ENCODE measurements around the gene ZNF217.
"Not testable (repeated sequence)": the region's sequence is repeated elsewhere in the genome, so short reads cannot be mapped to it uniquely, and the experiment has no call there.

Gene ZNF217

DNA sequence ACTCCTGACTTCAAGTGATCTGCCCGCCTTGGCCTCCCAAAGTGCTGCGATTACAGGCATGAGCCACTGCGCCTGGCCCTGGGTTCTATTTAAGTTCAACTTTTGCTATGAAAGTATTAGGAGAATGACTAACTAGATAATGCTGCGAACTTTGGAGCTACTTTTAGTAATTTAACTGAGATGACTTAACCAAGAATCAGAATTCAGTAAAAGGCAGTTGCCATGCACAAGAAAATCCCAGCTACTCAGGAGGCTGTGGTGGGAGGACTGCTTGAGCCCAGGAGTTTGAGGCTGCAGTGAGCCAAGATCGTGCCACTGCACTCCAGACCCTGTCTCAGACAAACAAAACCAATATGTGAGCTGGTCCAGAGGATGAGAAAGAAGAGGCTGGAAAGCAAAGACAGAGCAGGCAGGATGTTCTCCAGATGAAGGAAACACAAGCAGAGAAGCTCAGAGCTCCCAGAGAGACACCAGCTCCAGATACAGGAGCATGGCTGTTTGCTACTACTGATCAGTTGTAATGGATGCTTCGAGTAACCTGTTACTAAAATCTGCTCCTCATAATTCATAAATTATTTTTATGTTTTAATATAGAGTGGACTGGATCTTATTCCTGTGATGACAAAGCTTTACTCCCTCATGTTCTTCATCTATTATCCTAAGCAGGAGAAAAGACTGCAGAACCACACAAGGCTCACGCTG is 23.9 kb downstream of the ZNF217 start:
- no peak for DNase-seq

DNA sequence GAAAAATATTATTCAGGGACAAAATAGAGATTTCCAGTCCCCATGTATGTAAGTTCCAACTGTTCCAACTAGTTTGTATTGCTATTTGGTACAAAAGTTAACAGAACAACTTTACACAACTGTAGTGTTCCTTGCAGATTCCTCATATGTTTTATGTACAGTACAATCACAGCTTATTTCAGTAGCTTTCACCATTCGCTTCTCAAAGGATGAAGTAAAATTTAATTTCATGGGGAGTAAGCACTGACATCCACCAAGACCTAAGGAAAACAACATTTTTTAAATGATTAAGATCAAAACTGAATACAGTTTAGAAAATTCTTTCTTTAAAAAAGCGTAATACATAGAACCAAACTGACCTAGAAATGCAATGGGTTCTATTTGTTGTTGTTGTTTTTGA is 24.6 kb downstream of the ZNF217 start:
- DNase-seq, result no peak

DNA sequence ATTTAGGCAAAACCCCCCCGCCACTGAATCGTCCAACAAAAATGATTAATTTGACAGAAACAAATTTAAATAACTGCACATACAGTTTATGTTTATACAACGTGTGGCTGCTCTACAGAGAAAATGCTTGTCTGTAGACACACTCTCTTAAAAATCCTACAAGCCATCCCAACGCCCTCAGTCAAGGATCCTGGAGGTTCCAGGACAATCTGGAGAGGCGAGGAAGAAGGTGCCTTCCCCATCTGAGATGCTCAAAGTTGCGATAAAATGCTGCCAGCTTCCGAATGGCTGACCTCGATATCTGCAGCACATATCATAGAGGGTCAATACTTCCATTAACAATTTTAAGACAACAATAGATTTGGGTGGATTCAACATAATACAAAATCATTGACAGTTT is 25.3 kb downstream of the ZNF217 start:
- DNase-seq, result no peak

DNA sequence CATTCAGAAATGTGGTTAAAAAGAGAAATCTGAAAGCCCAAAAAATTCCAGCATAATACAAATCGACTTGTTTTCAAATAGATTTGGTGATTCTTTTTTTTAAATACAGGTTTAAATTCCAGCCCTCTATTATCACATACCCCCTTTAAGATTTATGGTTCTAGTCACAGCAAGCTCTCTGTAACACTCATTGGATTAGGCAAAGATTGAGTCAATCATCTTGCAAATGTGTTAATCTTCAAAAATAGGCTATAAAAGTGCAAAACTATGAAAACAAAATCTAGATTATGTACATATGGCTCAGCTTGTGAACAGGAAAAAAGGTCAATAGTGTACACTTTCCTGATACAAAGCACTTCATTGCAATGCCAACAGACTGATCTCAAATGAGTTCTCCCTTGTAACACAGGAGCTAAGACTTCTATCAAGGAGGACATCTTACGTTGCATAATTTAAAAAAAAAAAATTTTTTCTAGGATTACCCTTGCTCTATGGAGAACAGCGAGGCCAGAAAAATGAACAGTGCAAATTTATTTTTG is 26.2 kb downstream of the ZNF217 start:
- no peak for DNase-seq

DNA sequence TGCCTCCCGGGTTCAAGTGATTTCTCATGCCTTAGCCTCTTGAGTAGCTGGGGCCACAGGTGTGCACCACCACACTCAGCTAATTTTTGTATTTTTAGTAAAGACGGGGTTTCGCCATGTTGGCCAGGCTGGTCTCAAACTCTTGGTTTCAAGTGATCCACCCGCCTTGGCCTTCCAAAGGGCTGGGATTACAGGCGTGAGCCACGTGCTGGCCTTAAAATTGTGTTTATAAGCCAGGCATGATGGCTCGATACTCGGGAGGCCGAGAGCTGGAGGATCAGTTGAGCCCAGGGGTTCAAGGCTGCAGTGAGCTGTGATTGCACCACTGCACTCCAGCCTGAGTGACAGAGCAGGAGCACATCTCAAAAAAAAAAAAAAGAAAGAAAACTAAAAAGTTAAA is 27.0 kb downstream of the ZNF217 start:
- DNase-seq, result not testable (repeated sequence)

DNA sequence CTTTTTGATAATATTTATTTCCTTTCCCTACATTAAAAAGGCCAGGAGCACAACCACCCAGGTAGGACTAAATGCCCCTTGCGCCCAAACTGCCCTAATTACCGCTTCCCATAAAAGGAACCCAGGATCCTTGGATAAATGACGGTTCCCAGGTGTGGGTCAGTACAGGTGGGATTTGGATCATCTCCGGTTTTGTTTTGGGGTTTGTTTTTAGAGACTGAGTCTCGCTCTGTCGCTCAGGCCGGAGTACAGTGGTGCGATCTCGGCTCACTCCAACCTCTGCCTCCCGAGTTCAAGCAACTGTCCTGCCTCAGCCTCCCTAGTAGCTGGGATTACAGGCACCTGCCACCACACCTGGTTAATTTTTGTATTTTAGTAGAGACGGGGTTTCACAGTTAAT is 28.4 kb downstream of the ZNF217 start:
- no peak for DNase-seq

DNA sequence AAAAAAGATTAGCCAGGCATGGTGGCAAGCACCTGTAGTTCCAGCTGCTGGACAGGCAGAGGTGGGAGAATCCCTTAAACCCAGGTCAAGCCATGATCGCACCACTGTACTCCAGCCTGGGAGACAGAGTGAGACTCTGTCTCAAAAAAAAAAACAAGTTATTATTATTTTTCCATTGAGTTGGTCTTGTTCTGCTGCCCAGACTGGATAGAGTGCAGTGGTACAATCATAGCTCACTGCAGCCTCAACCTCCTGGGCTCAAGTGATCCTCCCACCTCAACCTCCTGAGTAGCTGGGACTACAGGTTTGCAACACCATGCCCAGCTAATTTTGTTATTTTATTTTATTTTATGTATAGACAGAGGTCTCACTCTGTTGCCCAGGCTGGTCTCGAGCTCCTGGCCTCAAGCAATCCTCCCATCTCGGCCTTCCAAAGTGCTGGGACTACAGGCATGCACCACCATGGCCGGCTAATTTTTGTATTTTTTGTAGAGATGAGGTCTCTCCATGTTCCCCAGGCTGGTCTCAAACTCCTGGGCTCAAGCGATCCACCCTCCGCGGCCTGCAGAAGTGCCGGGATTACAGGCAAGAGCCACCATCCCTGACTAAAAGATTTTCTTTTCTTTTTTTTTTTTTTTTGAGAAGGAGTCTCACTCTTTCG is 31.4 kb downstream of the ZNF217 start:
- DNase-seq, result not testable (repeated sequence)

DNA sequence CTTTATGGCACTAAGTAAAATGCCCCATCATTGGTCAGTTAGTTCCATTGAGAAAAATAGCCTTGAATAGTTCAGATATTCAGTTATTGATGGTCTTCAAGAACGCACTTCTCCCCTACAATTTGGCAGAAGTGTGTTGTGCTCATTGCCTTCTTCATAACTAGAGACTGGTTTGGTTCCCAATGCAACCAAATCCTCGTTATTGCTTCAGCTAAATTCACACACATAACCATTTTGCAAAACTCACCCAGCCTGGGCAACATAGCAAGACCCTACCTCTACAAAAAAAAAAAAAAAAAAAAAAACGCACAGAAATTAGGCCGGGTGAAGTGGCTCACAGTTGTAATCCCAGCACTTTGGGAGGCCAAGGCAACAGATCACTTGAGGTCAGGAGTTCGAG is 32.1 kb downstream of the ZNF217 start:
- no peak for DNase-seq

DNA sequence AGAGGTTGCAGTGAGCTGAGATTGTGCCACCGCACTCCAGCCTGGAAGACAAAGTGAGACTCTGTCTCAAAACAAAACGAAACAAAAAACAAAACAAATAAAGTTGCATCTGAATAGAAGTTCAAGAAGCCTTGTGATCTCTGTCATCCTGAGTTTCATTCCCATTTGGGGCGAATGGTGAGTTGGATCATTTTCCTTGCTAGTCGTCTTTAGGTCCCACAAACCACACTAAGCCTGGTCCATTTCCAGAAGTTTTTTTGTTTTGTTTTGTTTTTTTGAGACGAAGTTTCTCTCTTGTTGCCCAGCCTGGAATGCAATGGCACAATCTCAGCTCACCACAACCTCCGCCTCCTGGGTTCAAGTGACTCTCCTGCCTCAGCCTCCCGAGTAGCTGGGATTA is 33.8 kb downstream of the ZNF217 start:
- DNase-seq, result no peak

DNA sequence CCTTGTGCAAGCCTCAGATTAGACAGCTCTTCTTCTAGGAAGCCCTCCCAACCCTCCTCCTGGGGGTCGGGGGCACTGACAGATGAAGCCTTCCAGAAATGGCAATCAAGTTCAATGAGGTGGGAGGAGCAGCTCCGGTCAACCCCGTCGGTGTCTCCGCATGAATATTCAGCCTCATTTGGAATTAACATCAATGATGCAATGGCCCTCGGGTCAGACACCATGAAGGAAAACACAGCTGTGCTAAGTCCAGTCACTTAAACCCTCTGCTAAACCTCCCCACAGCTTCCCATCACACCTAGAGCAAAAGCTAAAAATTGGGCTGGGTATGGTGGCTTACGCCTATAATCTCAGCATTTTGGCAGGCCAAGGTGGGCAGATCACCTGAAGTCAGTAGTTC is 36.5 kb downstream of the ZNF217 start:
- DNase-seq, result no peak

DNA sequence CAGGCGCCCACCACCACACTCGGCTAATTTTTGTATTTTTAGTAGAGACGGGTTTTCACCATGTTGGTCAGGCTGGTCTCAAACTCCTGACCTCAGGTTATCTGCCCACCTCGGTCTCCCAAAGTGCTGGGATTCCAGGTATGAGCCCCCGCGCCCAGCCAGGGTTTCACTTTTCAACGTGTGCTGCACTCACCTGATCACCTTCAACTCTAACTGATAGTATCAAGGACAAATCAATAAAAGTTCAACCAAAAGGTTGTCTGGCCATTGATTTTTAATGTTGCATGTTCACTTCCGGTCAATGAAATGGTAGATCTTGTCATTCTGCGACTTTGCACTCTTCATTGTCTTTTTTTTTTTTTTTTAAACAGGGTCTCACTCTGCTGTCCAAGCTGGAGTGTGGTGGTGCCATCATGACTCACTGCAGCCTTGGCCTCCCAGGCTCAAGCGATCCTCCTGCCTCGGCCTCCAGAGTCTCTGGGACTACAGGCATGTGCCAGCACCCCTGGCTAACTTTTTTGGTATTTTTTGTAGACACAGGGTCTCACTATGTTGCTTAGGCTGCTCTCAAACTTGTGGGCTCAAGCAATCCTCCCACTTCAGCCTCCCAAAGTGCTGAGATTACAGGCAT is 37.3 kb downstream of the ZNF217 start:
- no peak for DNase-seq

DNA sequence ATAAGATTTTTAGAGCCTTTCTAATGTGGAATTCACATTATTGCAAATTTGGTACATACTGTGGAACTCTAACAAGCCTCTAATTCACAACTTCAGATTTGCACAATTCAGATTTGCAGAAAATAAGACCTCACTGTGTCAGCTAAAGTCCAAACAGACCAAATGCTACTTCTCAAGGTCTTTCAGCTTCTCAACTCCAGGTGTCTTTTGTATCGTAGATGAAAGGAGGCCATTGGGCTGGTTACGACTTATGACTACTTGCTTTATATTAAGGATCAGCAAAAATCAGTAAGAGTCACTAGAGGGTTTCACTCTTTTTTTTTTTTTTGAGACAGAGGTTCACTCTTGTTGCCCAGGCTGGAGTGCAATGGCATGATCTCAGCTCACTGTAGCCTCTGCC is 37.8 kb downstream of the ZNF217 start:
- DNase-seq, result no peak

DNA sequence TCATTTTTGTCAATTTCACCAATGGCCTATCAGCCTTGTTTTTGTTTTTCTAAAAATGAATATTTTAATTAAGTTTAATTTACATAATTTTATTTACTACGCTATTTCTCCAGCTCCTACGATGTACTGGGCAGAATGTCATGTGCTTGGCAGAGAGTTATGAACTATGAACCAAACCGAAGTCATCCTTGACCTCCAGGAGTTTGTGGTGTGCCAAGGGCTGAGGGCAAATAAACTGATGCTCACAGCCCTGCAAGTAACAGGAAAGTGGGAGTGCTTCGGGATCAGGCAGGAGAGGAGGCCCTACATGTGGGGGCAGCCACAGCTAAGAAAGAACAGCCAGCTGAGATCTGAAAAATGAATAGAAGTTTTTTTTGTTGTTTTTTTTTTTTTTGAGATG is 38.6 kb downstream of the ZNF217 start:
- no peak for DNase-seq

DNA sequence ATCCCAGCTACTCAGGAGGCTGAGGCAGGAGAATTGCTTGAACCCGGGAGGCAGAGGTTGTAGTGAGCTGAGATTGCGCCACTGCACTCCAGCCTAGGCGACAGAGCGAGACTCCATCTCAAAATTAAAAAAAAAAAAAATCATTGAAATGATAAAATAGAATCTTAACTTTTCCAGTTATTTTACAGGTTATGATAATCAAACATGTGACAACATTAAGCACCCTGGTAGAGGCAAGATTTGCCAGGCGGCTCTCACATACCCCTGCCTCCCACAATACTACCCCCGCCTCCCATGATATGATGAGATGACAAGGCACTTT is 41.1 kb downstream of the ZNF217 start:
- DNase-seq, result peak in 1 of 56 donors; percentile 3

DNA sequence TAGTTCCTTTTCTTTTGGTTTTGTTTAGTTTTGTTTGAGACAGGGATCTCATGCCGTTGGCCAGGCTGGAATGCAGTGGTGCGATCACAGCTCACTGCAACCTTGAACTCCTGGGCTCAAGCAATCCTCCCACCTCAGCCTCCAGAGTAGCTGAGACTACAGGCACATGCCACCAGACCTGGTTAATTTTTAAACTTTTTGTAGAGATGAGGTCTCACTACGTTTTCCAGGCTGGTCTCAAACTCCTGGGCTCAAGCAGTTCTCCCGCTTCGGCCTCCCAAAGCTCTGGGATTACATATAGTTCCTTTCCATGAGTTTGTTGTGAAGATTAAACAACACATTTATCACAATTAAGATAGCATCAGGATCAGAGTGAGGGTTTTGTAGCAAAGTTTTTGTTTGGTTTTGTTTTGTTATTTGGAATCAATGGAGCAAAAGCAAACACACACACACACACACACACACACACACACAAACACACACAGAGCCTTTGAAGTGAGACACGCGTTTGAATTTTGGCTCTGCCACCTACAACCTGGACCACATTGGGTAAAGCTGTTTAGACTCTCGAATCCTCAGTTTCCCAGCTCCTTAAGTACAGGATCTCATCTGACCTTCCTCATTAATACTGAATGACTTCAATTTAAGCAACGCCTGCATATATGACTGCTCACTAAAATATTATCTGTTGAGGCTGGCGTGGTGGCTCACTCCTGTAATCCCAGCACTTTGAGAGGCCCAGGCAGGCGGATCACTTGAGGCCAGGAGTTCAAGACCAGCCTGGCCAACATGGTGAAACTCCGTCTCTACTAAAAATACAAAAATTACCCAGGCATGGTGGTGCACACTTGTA is 41.7 kb downstream of the ZNF217 start:
- DNase-seq, result not testable (repeated sequence)

DNA sequence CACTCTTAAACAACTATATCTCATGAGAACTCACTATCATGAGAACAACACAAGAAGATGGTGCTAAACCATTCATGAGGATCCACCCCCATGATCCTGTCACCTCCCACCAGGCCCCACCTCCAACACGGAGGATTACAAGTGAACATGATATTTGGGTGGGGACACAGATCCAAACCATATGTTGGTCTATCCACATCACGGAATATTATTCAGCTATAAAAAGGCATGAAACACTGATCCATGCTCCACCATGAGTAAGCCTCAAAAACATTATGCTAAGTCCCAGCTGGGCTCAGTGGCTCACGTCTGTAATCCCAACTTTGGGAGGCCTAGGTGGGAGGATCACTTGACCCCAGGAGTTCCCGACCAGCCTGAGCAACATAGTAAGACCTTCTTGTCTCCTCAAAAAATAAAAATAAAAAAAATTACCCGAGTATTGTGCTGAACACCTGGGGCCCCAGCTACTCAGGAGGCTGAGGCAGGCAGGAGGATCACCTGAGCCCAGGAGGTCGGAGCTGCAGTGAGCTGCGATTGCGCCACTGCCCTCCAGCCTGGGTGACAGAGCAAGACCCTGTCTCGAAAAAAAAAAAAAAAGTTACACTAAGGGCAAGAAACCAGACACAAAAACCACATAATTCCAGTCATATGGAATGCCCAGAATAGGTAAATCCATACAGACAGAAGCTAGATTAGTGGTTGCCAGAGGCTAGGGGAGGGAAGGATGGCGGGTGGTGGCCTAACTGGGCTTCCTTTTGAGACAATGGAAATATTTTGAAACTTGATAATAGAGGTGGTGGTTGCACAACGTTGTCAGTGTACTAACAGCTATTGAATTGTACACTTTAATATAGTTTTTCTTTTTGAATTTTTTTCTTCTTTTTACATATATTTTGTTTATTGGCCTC is 43.1 kb downstream of the ZNF217 start:
- no peak for DNase-seq

DNA sequence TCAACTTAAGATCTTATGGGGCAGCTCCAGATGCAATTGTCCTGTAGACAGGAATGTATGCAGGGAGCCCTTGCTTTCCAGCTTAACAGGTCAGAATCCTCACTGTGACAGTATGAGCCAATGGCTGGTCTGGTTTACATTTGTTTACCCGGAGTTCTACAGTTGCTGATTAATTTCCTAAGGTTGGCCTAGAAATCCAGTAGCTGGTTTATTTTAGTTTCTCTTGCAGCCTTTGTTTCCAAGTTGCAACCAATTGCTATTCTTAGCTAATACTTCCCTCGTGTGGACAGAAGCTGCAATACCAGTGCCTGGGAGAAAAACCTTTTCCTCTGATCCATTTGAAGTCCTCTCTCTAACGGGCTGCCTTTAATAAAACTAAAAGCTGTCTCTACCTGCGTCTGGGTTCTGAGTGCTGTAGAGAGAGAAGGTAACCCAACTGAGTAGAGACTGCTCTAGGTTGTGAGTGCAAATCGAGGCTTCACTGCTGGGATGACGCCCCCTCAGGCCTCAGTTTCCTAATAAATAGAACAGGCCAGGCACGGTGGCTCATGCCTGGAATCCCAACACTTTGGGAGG is 45.9 kb downstream of the ZNF217 start:
- DNase-seq, result peak in 21 of 56 donors; percentile 0 to 34 (median 10)

DNA sequence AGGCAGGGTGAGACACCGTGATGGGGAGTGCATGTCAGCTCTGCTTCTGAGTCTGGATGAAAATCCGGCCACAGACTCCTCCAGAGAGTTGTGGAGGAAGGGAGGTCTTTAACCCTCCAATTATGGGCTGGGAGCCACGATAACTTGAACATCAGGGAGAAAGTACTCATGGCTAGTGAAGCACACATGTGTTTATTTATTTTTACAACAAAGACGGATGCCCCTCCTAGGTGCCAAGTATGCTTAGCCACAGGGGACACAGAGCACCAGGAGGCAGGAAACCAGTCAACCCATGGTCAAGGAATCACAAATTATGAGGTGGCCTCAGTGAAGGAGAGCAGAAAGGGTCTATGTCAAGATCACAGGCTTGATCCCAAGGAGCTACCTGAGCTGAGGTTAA is 54.1 kb downstream of the ZNF217 start:
- DNase-seq, result no peak

DNA sequence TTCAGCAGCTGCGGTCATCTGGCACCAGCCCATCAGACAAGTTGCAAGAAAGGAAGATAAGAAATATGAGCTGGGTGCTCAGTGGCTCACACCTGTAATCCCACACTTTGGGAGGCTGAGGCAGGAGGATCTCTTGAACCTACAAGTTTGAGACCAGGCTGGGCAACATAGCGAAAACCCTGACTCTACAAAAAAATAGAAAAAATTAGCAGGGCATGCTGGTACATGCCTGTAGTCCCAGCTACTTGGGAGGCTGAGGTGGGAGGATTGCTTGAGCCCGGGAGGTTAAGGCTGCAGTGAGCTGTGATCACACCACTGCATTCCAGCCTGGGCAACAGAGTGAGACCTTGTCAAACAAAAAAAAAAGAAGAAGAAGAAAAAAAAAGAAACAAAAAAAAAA is 57.3 kb downstream of the ZNF217 start:
- DNase-seq, result not testable (repeated sequence)

DNA sequence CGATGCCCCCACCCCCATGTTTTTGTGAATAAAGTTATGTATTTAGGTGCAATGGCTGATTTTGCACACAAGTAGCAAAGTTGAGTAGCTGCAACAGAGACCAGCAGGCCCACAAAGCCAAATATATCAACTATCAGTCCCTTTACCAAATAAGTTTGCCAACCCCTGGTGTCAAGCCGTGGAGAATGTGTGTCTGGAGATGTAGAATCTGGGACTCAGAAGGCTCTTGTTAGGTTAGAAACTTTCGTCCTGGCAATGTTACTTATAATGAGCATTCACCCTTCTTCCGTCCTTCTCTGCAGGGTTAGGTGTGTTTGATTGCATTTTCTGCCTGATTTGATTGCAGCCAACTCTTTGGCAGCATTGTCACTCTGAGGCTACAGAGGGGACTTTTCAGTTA is 57.8 kb downstream of the ZNF217 start:
- DNase-seq, result no peak

All from nucleus accumbens (tissue), 56 donors.